Central memory CD8-positive, alpha-beta T cell (primary cell): Measurements from ENCODE around the gene GPR155.
"Not testable (repeated sequence)": the region's sequence is repeated elsewhere in the genome, so short reads cannot be mapped to it uniquely, and the experiment has no call there.

ENCODE experiments used
- ATAC-seq: fragments of 150-1000 bp; cut with Tn5 transposase; replicated peaks from 2 replicates; pipeline ENCODE4 v1.10.0; 2022; ENCODE audit warnings: mild to moderate bottlenecking, moderate FRiP score, moderate number of reproducible peaks; ENCODE audit not compliant: poor library complexity, severe bottlenecking; ENCODE audit errors: extremely low read depth
- DNase-seq, 2 donors: peaks; one replicate each; pipeline ENCODE4 v3.0.0; 2021; ENCODE audit warnings: low spot score in 2 of 2
- H3K27ac Mint-ChIP-seq: one replicate; pipeline ENCODE4 v1.8.0; 2022; ENCODE audit warnings: low read depth, mild to moderate bottlenecking, moderate library complexity, mixed read lengths
- H3K27me3 Mint-ChIP-seq: one replicate; pipeline ENCODE4 v1.8.0; 2022; ENCODE audit warnings: mixed read lengths
- H3K36me3 Mint-ChIP-seq: one replicate; pipeline ENCODE4 v1.8.0; 2022; ENCODE audit warnings: mild to moderate bottlenecking, moderate library complexity, mixed read lengths; ENCODE audit not compliant: insufficient read depth
- H3K4me1 Mint-ChIP-seq: one replicate; pipeline ENCODE4 v1.8.0; 2022; ENCODE audit warnings: mixed read lengths
- H3K4me3 Mint-ChIP-seq: one replicate; pipeline ENCODE4 v1.8.0; 2022; ENCODE audit warnings: mild to moderate bottlenecking, moderate library complexity, mixed read lengths
- H3K9me3 Mint-ChIP-seq: one replicate; pipeline ENCODE4 v1.8.0; 2022; ENCODE audit warnings: mixed read lengths

The GPR155 gene

GRCh38 chr2:174510583-174511189 lies 23.9 kb upstream of the GPR155 start:
- H3K36me3 Mint-ChIP-seq, result no peaks in the 10 kb centered on the region
- ATAC-seq (no peak), DNase-seq (no peak)
- no peak overlapping the region for H3K4me3 Mint-ChIP-seq
- H3K27ac Mint-ChIP-seq, result no peak overlapping the region
- no peaks in the 10 kb centered on the region for H3K4me1 Mint-ChIP-seq
- H3K27me3 Mint-ChIP-seq, result no peaks in the 10 kb centered on the region
- peaks cover 7% of the 10 kb centered on the region for H3K9me3 Mint-ChIP-seq

GRCh38 chr2:174503161-174503809 lies 16.5 kb upstream of the GPR155 start:
- Mint-ChIP-seq H3K27me3 (no peaks in the 10 kb centered on the region), H3K36me3 (peaks cover 2% of the 10 kb centered on the region), H3K27ac (no peak overlapping the region), H3K9me3 (no peaks in the 10 kb centered on the region), H3K4me3 (no peak overlapping the region), H3K4me1 (no peaks in the 10 kb centered on the region)
- DNase-seq (no peak), ATAC-seq (no peak)

GRCh38 chr2:174499371-174499770 lies 12.5 kb upstream of the GPR155 start:
- Mint-ChIP-seq H3K27ac (no peak overlapping the region), H3K4me1 (peaks cover 9% of the 10 kb centered on the region), H3K36me3 (peaks cover 2% of the 10 kb centered on the region), H3K9me3 (no peaks in the 10 kb centered on the region), H3K4me3 (no peak overlapping the region), H3K27me3 (no peaks in the 10 kb centered on the region)
- ATAC-seq, result no peak
- DNase-seq, result no peak

GRCh38 chr2:174495365-174496012 lies 8.7 kb upstream of the GPR155 start:
- DNase-seq (no peak), ATAC-seq (no peak)
- Mint-ChIP-seq H3K4me3 (no peak overlapping the region), H3K36me3 (peaks cover 8% of the 10 kb centered on the region), H3K9me3 (no peaks in the 10 kb centered on the region), H3K27ac (peak overlapping the region; percentile 96), H3K4me1 (peaks cover 41% of the 10 kb centered on the region), H3K27me3 (no peaks in the 10 kb centered on the region)

- Mint-ChIP-seq H3K4me1 (peaks cover 58% of the 10 kb centered on the region), H3K27me3 (no peaks in the 10 kb centered on the region), H3K4me3 (peak overlapping the region; percentile 75), H3K36me3 (peaks cover 8% of the 10 kb centered on the region), H3K9me3 (no peaks in the 10 kb centered on the region), H3K27ac (peak overlapping the region; percentile 96)
- ATAC-seq (peak; percentile 27), DNase-seq (no peak)
Observed at GRCh38 chr2:174493549-174494331, 6.9 kb upstream of the GPR155 start.

GRCh38 chr2:174492963-174493431 lies 6.2 kb upstream of the GPR155 start:
- H3K36me3 Mint-ChIP-seq, result peaks cover 8% of the 10 kb centered on the region
- H3K27ac Mint-ChIP-seq, result peak overlapping the region; percentile 96
- H3K4me1 Mint-ChIP-seq, result peaks cover 65% of the 10 kb centered on the region
- H3K4me3 Mint-ChIP-seq, result peak overlapping the region; percentile 75
- peak; percentile 26 to 58 for DNase-seq
- no peaks in the 10 kb centered on the region for H3K9me3 Mint-ChIP-seq
- no peaks in the 10 kb centered on the region for H3K27me3 Mint-ChIP-seq
- peak; percentile 91 for ATAC-seq

- H3K36me3 Mint-ChIP-seq, result peaks cover 10% of the 10 kb centered on the region
- H3K9me3 Mint-ChIP-seq, result no peaks in the 10 kb centered on the region
- H3K27ac Mint-ChIP-seq, result peak overlapping the region; percentile 96
- no peaks in the 10 kb centered on the region for H3K27me3 Mint-ChIP-seq
- DNase-seq (no peak), ATAC-seq (no peak)
- H3K4me3 Mint-ChIP-seq, result peak overlapping the region; percentile 75
- H3K4me1 Mint-ChIP-seq, result peaks cover 72% of the 10 kb centered on the region
Observed at GRCh38 chr2:174491947-174492346, 5.1 kb upstream of the GPR155 start.

GRCh38 chr2:174490051-174490450 lies 3.2 kb upstream of the GPR155 start:
- Mint-ChIP-seq H3K27ac (peak overlapping the region; percentile 94), H3K27me3 (no peaks in the 10 kb centered on the region), H3K4me1 (peaks cover 70% of the 10 kb centered on the region), H3K9me3 (no peaks in the 10 kb centered on the region), H3K36me3 (peaks cover 15% of the 10 kb centered on the region), H3K4me3 (peak overlapping the region; percentile 92)
- DNase-seq, result no peak
- no peak for ATAC-seq

GRCh38 chr2:174489520-174489919 lies 2.7 kb upstream of the GPR155 start:
- Mint-ChIP-seq H3K36me3 (peaks cover 15% of the 10 kb centered on the region), H3K27ac (peak overlapping the region; percentile 94), H3K4me1 (peaks cover 75% of the 10 kb centered on the region), H3K4me3 (peak overlapping the region; percentile 92)
- not testable (repeated sequence) for DNase-seq, H3K27me3 Mint-ChIP-seq, H3K9me3 Mint-ChIP-seq, ATAC-seq

GRCh38 chr2:174487820-174488162 lies 962 bp upstream of the GPR155 start:
- DNase-seq (no peak), ATAC-seq (no peak)
- H3K9me3 Mint-ChIP-seq, result no peaks in the 10 kb centered on the region
- H3K4me1 Mint-ChIP-seq, result peaks cover 65% of the 10 kb centered on the region
- H3K27ac Mint-ChIP-seq, result peak overlapping the region; percentile 90
- H3K27me3 Mint-ChIP-seq, result no peaks in the 10 kb centered on the region
- H3K4me3 Mint-ChIP-seq, result peak overlapping the region; percentile 92
- peaks cover 9% of the 10 kb centered on the region for H3K36me3 Mint-ChIP-seq

GRCh38 chr2:174487108-174487819 lies 435 bp upstream of the GPR155 start:
- DNase-seq, result peak in 1 of 2 donors; percentile 51
- peak overlapping the region; percentile 92 for H3K4me3 Mint-ChIP-seq
- peaks cover 61% of the 10 kb centered on the region for H3K4me1 Mint-ChIP-seq
- H3K9me3 Mint-ChIP-seq, result no peaks in the 10 kb centered on the region
- peaks cover 11% of the 10 kb centered on the region for H3K36me3 Mint-ChIP-seq
- no peaks in the 10 kb centered on the region for H3K27me3 Mint-ChIP-seq
- peak; percentile 57 for ATAC-seq
- H3K27ac Mint-ChIP-seq, result peak overlapping the region; percentile 90
